ENCODE results near the gene ZNF362.

- no peak for TF ChIP-seq EZH2phosphoT487 (IDR thresholded peaks at IDR 0.05; ENCODE audit: insufficient read depth, low read depth)
- TF ChIP-seq EZH2 (IDR thresholded peaks at IDR 0.05; ENCODE audit: insufficient read depth, poor library complexity, severe bottlenecking), result no peak
Measured at GRCh38 chr1:33319949-33320618, 63.8 kb downstream of the ZNF362 start.
